Body of pancreas (tissue), 4 donors: ENCODE data around the gene GALNT14. TPM values are rescaled to one million over a fixed set of nuclear protein-coding genes. Genes with fewer than 3 reads are reported as not detected.

ENCODE experiments used
- ATAC-seq: fragments of 150-250 bp; one replicate; pipeline ENCODE4 v1.9.1; 2016
- DNase-seq, 4 donors: peaks; one replicate each; pipeline ENCODE4 v3.0.0-alpha.2; 2019
- H3K27ac ChIP-seq, 4 donors: fragments of 200-600 bp; sonication (generic); 1 replicate in 3 of 4; 2 replicates in 1 of 4; pipeline versions ENCODE4 v1.5.1 to v1.6.1; 2016 to 2019; ENCODE audit warnings: mild to moderate bottlenecking in 1 of 4, mixed read lengths in 1 of 4, moderate library complexity in 1 of 4
- H3K27me3 ChIP-seq, 2 donors: fragments of 200-600 bp; sonication (generic); one replicate each; pipeline ENCODE4 v1.6.0; 2016; ENCODE audit warnings: mild to moderate bottlenecking in 1 of 2
- H3K36me3 ChIP-seq, 2 donors: fragments of 200-600 bp; sonication (generic); replicated peaks in 1 of 2; 2 replicates each; pipeline ENCODE4 v1.5.1; 2016; ENCODE audit warnings: low read depth in 2 of 2; ENCODE audit not compliant: insufficient read depth in 1 of 2
- H3K4me1 ChIP-seq: fragments of 200-600 bp; sonication (generic); one replicate; pipeline ENCODE4 v1.6.0; 2016
- H3K4me3 ChIP-seq, 2 donors: fragments of 200-600 bp; sonication (generic); 1 replicate in 1 of 2; 2 replicates in 1 of 2; pipeline ENCODE4 v1.5.1; 2016 to 2019
- H3K9me3 ChIP-seq, 3 donors: fragments of 200-600 bp; sonication (generic); 1 replicate in 2 of 3; 2 replicates in 1 of 3; pipeline ENCODE4 v1.5.1; 2016
- CTCF ChIP-seq, 7 experiments: fragments of 450-650 bp in 4 of 7; fragments of 200-600 bp in 3 of 7; sonication (generic) in 3 of 7; IDR thresholded peaks; one replicate each; pipeline ENCODE4 v1.5.1; 2016 to 2019; ENCODE audit warnings: antibody characterized with exemption in 7 of 7
- POLR2A ChIP-seq, 3 donors: fragments of 450-650 bp; IDR thresholded peaks; one replicate each; pipeline ENCODE4 v1.6.1; 2016; ENCODE audit warnings: antibody characterized with exemption in 3 of 3, mild to moderate bottlenecking in 2 of 3
- WGBS, 2 donors: methylation state at CpG; one replicate each; pipeline ENCODE4 v1.1.5; 2017; 5-methylcytosine and 5-hydroxymethylcytosine counted together
- intact Hi-C: fragments of 100-400 bp; cut with DNase I; formaldehyde crosslinking; loops from one replicate; pipeline ENCODE4 v1.15.1; 2023
- total RNA-seq, 2 donors: library from RNA; depleted of rRNA; stranded (reverse); fragments of >200 nt; gene quantifications; one replicate each; pipeline ENCODE4 v1.1.0, GENCODE V29; 2016

GALNT14 gene
- total RNA-seq, 2 donors from 2014 or later, result 2.6 to 6.7 TPM

- no peaks in the 10 kb centered on the region for H3K27me3 ChIP-seq
These were observed 16.1 kb downstream of the GALNT14 start for GRCh38 chr2:31122133-31122532.

GRCh38 chr2:31113765-31114164, 24.5 kb downstream of the GALNT14 start:
- DNase-seq (no peak), ATAC-seq (no peak)
- H3K4me3 ChIP-seq, result no peak overlapping the region
- no peaks in the 10 kb centered on the region for H3K36me3 ChIP-seq
- no peaks in the 10 kb centered on the region for H3K4me1 ChIP-seq
- intact Hi-C loops, result no loop called here
- H3K9me3 ChIP-seq, result no peaks in the 10 kb centered on the region
- no peaks in the 10 kb centered on the region for H3K27me3 ChIP-seq
- no peak overlapping the region for H3K27ac ChIP-seq
- TF ChIP-seq POLR2A (IDR thresholded peaks at IDR 0.05) (no peak), CTCF (IDR thresholded peaks at IDR 0.05) (no peak)

More at GRCh38 chr2:31122133-31122532, 16.1 kb downstream of the GALNT14 start:
- H3K9me3 ChIP-seq, result no peaks in the 10 kb centered on the region
- H3K27ac ChIP-seq, result no peak overlapping the region
- no peak for TF ChIP-seq POLR2A (IDR thresholded peaks at IDR 0.05)
- TF ChIP-seq CTCF (IDR thresholded peaks at IDR 0.05), result no peak
- ATAC-seq, result no peak
- H3K4me3 ChIP-seq, result no peak overlapping the region
- no peaks in the 10 kb centered on the region for H3K4me1 ChIP-seq
- 75 to 79% methylated on average over 9 of the region's 9 CpGs for WGBS, 2 donors
- DNase-seq, result no peak
- no peaks in the 10 kb centered on the region for H3K36me3 ChIP-seq
- intact Hi-C loops, result no loop called here

- Histone ChIP-seq H3K4me3 (no peak overlapping the region), H3K9me3 (no peaks in the 10 kb centered on the region), H3K36me3 (no peaks in the 10 kb centered on the region), H3K27me3 (no peaks in the 10 kb centered on the region), H3K27ac (no peak overlapping the region), H3K4me1 (no peaks in the 10 kb centered on the region)
- TF ChIP-seq POLR2A (IDR thresholded peaks at IDR 0.05) (no peak), CTCF (IDR thresholded peaks at IDR 0.05) (no peak)
- intact Hi-C loops, result no loop called here
- ATAC-seq (no peak), DNase-seq (no peak)
- WGBS, 2 donors, result 89 to 95% methylated on average over 3 of the region's 3 CpGs
These were observed 25.7 kb downstream of the GALNT14 start for GRCh38 chr2:31112544-31112943.

- H3K9me3 ChIP-seq, result no peaks in the 10 kb centered on the region
- no peaks in the 10 kb centered on the region for H3K36me3 ChIP-seq
- TF ChIP-seq CTCF (IDR thresholded peaks at IDR 0.05), result no peak
- no peak for TF ChIP-seq POLR2A (IDR thresholded peaks at IDR 0.05)
- ATAC-seq (no peak), DNase-seq (no peak)
- WGBS, 2 donors, result 71 to 77% methylated on average over 3 of the region's 3 CpGs
- no peaks in the 10 kb centered on the region for H3K4me1 ChIP-seq
- H3K27ac ChIP-seq, result no peak overlapping the region
- no peak overlapping the region for H3K4me3 ChIP-seq
- intact Hi-C loops, result no loop called here
- no peaks in the 10 kb centered on the region for H3K27me3 ChIP-seq
These were observed 27.2 kb downstream of the GALNT14 start for GRCh38 chr2:31110998-31111397.

- Histone ChIP-seq H3K27ac (no peak overlapping the region), H3K9me3 (no peaks in the 10 kb centered on the region), H3K4me1 (no peaks in the 10 kb centered on the region), H3K27me3 (no peaks in the 10 kb centered on the region), H3K36me3 (no peaks in the 10 kb centered on the region), H3K4me3 (no peak overlapping the region)
- ATAC-seq (no peak), DNase-seq (no peak)
- TF ChIP-seq POLR2A (IDR thresholded peaks at IDR 0.05) (no peak), CTCF (IDR thresholded peaks at IDR 0.05) (no peak)
- intact Hi-C loops, result no loop called here
- 67 to 68% methylated on average over 3 of the region's 3 CpGs for WGBS, 2 donors
These were observed 27.8 kb downstream of the GALNT14 start for GRCh38 chr2:31110431-31110830.
